Endothelial cell of umbilical vein (primary cell): Measurements from ENCODE around the gene SSTR3. TPM values are rescaled to one million over a fixed set of nuclear protein-coding genes. Genes with fewer than 3 reads are reported as not detected.

Experiments used
- BruUV-seq: library from RNA; stranded (reverse); fragments of 400-500 nt; replicated peaks from 2 replicates; lab custom pipeline; 2021; lab: Mats Ljungman, UMichigan
- CTCF ChIA-PET: fragments of 300-600, 350-600 bp; sonication (Branson Sonifier 250); formaldehyde crosslinking; loops from one replicate; lab custom pipeline; 2021; ENCODE audit warnings: antibody characterized with exemption, inconsistent platforms; lab: Charles Lee
- POLR2A ChIA-PET: fragments of 300-600, 350-600 bp; sonication (Branson Sonifier 250); formaldehyde crosslinking; loops from one replicate; lab custom pipeline; 2021; ENCODE audit warnings: antibody characterized with exemption, inconsistent platforms; lab: Charles Lee
- DNase-seq: peaks from one replicate; pipeline ENCODE4 v3.0.0-alpha.2; 2011; ENCODE audit warnings: low read depth, low spot score
- FAIRE-seq: peaks from 2 replicates; lab custom pipeline; 2011; peaks lifted over from hg19 to GRCh38; lab: Jason Lieb, UNC
- H2AFZ ChIP-seq: 2 replicates; pipeline ENCODE4 v1.6.0; 2012; ENCODE audit warnings: low read depth, low read length, control low read depth, inconsistent platforms
- H3K27ac ChIP-seq: 2 replicates; pipeline ENCODE4 v1.5.1; 2011; ENCODE audit warnings: low read depth, mild to moderate bottlenecking, control low read depth, low read length, moderate library complexity; ENCODE audit not compliant: insufficient read depth
- H3K27me3 ChIP-seq, 2 experiments: 2 replicates each; pipeline versions ENCODE4 v1.6.0 to v1.6.1; 2011; ENCODE audit warnings: low read length in 2 of 2, mixed read lengths in 1 of 2; ENCODE audit not compliant: control insufficient read depth in 2 of 2, insufficient read depth in 2 of 2
- H3K36me3 ChIP-seq, 2 experiments: 2 replicates in 1 of 2; 3 replicates in 1 of 2; pipeline ENCODE4 v1.5.1; 2011; ENCODE audit warnings: low read length in 2 of 2, mild to moderate bottlenecking in 1 of 2, moderate library complexity in 1 of 2; ENCODE audit not compliant: control insufficient read depth in 2 of 2, insufficient read depth in 2 of 2; ENCODE audit errors: extremely low read depth in 1 of 2
- H3K4me1 ChIP-seq: 3 replicates; pipeline ENCODE4 v1.5.1; 2011; ENCODE audit warnings: mild to moderate bottlenecking, low read length; ENCODE audit not compliant: control insufficient read depth, insufficient read depth; ENCODE audit errors: extremely low read depth
- H3K4me2 ChIP-seq: 2 replicates; pipeline ENCODE4 v1.6.1; 2011; ENCODE audit warnings: low read length, control low read depth, mixed read lengths; ENCODE audit not compliant: insufficient read depth
- H3K4me3 ChIP-seq, 3 experiments: fragments of 200-600 bp in 1 of 3; sonication (generic), shearing (Covaris generic) in 1 of 3; replicated peaks in 1 of 3; 2 replicates each; pipeline ENCODE4 v1.5.1; 2011 to 2016; ENCODE audit warnings: control low read depth in 3 of 3, low read length in 3 of 3, mild to moderate bottlenecking in 2 of 3, inconsistent platforms in 1 of 3, low read depth in 1 of 3, moderate library complexity in 1 of 3; ENCODE audit not compliant: insufficient read depth in 1 of 3
- H3K79me2 ChIP-seq: 2 replicates; pipeline ENCODE4 v1.6.0; 2012; ENCODE audit warnings: low read length, inconsistent platforms; ENCODE audit not compliant: control insufficient read depth, insufficient read depth
- H3K9ac ChIP-seq: replicated peaks from 2 replicates; pipeline ENCODE3; 2011; ENCODE audit warnings: low read length, control low read depth; ENCODE audit not compliant: insufficient read depth; ENCODE audit errors: extremely low read depth
- H3K9me1 ChIP-seq: replicated peaks from 3 replicates; pipeline ENCODE4 v1.6.0; 2011; ENCODE audit warnings: mild to moderate bottlenecking, low read length; ENCODE audit not compliant: control insufficient read depth, insufficient read depth; ENCODE audit errors: extremely low read depth
- H3K9me3 ChIP-seq: replicated peaks from 2 replicates; pipeline ENCODE4 v1.5.1; 2012; ENCODE audit warnings: low read length, inconsistent platforms; ENCODE audit not compliant: control insufficient read depth, insufficient read depth
- H4K20me1 ChIP-seq: replicated peaks from 2 replicates; pipeline ENCODE3; 2011; ENCODE audit warnings: mild to moderate bottlenecking, low read length; ENCODE audit not compliant: control insufficient read depth, insufficient read depth; ENCODE audit errors: extremely low read depth
- EZH2 ChIP-seq: IDR thresholded peaks from 2 replicates; pipeline ENCODE4 v1.6.1; 2012; ENCODE audit warnings: borderline replicate concordance, low read depth, mild to moderate bottlenecking, moderate library complexity, low read length, inconsistent platforms; ENCODE audit not compliant: severe bottlenecking
- FOS ChIP-seq: IDR thresholded peaks from 2 replicates; pipeline ENCODE4 v1.6.1; 2011; ENCODE audit warnings: mild to moderate bottlenecking, low read length, moderate library complexity, borderline replicate concordance; ENCODE audit not compliant: insufficient read depth
- GATA2 ChIP-seq: IDR thresholded peaks from 2 replicates; pipeline ENCODE4 v1.7.0; 2011; ENCODE audit warnings: low read depth, mild to moderate bottlenecking, moderate library complexity, mixed read lengths, low read length; ENCODE audit not compliant: insufficient read length, insufficient read depth
- JUN ChIP-seq: IDR thresholded peaks from 2 replicates; pipeline ENCODE4 v1.6.1; 2011; ENCODE audit warnings: borderline replicate concordance, low read depth; ENCODE audit not compliant: insufficient read length, insufficient read depth
- MYC ChIP-seq: IDR thresholded peaks from one replicate; pipeline ENCODE4 v1.6.1; 2011; ENCODE audit warnings: mild to moderate bottlenecking, low read depth, low read length
- POLR2A ChIP-seq: IDR thresholded peaks from 2 replicates; pipeline ENCODE4 v1.6.1; 2012; ENCODE audit warnings: low read depth, mild to moderate bottlenecking, control low read depth, low read length
- POLR2AphosphoS5 ChIP-seq: IDR thresholded peaks from 2 replicates; pipeline ENCODE4 v1.6.1; 2012; ENCODE audit warnings: low read depth, mild to moderate bottlenecking, control low read depth, low read length, moderate library complexity; ENCODE audit not compliant: insufficient read depth
- dilution Hi-C: fragments of 300-500 bp; cut with MboI; formaldehyde crosslinking; loops from one replicate; pipeline ENCODE4 v1.15.0; 2019; ENCODE audit warnings: low sequenced_read_pairs; ENCODE audit not compliant: extremely low pct_ligation_motif_present
- intact Hi-C: fragments of 100-400 bp; cut with micrococcal nuclease; formaldehyde crosslinking; loops from one replicate; pipeline ENCODE4 v1.10.0; 2022
- polyA plus RNA-seq, 4 experiments: library from polyadenylated mRNA; depleted of rRNA in 3 of 4; stranded (reverse) in 3 of 4; unstranded in 1 of 4; fragments of >200 nt; gene quantifications; 2 replicates each; pipeline versions ENCODE4 v1.2.1 to v1.2.3, GENCODE V29; 2011 to 2012; ENCODE audit warnings: missing spikeins in 1 of 4
- total RNA-seq: library from RNA; stranded (reverse); gene quantifications from 2 replicates; pipeline ENCODE4 v1.2.3, GENCODE V29; 2021
- TF ChIP-seq, protein P1 (sequence below), 2 donors: IDR thresholded peaks; 1 replicate in 1 of 2; 2 replicates in 1 of 2; pipeline ENCODE4 v1.5.1; 2011; ENCODE audit warnings: low read length in 2 of 2, mild to moderate bottlenecking in 2 of 2, moderate library complexity in 2 of 2, control low read depth in 1 of 2, inconsistent platforms in 1 of 2, low read depth in 1 of 2; ENCODE audit not compliant: insufficient read depth in 1 of 2; ENCODE audit errors: extremely low read depth in 1 of 2
- TF ChIP-seq, protein P2 (sequence below): IDR thresholded peaks from 2 replicates; pipeline ENCODE4 v1.6.1; 2011; ENCODE audit not compliant: insufficient read depth, insufficient read length

The SSTR3 gene
- total and polyA plus RNA-seq, 2 donors (not counting 3 experiments of a cell fraction or from before 2014, with no cell fraction given), result not detected

DNA sequence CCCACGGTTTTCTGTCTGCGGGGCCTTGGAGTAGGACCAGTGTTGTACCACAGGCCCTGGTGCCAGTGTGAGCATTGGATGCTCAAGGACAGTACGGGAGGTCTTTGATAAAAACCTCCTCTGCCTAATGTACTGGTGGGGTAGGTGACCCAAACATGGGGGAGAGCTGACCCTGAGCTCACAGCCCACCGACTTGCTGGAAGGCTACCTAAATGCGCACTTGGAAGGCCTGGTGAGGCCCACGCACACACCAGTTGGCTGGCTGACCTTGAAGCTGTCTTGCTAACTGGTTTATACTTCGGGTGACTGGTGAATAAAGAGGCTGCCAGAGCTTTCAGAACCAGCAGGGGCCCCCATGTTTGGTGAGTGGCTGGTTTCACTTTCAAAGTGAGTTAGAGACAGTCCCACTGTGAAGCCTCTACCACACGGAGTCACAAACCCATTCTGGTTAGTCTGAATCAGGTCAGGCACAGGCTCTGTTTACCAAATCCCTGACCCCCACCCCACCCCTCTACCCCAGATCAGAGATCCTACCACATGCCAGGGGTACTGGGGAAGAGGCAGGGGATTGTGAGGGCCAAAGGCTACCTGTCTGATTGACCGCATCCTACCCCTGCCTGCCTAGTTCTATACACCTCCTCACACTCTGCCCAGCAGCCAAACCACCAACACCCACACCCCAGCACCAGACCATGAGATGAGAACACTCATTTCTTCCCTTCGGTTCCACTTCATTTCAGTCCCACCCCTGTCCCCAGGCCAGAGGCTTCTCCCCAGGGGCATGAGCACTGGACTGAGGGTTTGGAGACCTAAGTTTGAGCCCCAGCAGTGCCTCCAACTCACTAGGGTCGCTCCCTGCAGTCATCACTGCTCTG lies 49.8 kb downstream of the SSTR3 start:
- H3K4me2 ChIP-seq, result no peak overlapping the region
- TF ChIP-seq, protein P1, sequence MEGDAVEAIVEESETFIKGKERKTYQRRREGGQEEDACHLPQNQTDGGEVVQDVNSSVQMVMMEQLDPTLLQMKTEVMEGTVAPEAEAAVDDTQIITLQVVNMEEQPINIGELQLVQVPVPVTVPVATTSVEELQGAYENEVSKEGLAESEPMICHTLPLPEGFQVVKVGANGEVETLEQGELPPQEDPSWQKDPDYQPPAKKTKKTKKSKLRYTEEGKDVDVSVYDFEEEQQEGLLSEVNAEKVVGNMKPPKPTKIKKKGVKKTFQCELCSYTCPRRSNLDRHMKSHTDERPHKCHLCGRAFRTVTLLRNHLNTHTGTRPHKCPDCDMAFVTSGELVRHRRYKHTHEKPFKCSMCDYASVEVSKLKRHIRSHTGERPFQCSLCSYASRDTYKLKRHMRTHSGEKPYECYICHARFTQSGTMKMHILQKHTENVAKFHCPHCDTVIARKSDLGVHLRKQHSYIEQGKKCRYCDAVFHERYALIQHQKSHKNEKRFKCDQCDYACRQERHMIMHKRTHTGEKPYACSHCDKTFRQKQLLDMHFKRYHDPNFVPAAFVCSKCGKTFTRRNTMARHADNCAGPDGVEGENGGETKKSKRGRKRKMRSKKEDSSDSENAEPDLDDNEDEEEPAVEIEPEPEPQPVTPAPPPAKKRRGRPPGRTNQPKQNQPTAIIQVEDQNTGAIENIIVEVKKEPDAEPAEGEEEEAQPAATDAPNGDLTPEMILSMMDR (IDR thresholded peaks at IDR 0.05; ENCODE audit: extremely low read depth in 1 of 2, insufficient read depth in 1 of 2, low read depth in 1 of 2, low read length in 2 of 2), result no peak
- TF ChIP-seq JUN, result no peak
- no peak for TF ChIP-seq POLR2A
- no peak for TF ChIP-seq GATA2
- TF ChIP-seq POLR2AphosphoS5, result no peak
- TF ChIP-seq, protein P2, sequence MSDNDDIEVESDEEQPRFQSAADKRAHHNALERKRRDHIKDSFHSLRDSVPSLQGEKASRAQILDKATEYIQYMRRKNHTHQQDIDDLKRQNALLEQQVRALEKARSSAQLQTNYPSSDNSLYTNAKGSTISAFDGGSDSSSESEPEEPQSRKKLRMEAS, result no peak
- no peak for TF ChIP-seq MYC
- TF ChIP-seq FOS, result no peak
- no peak for TF ChIP-seq EZH2
- ChIA-PET POLR2A (no interaction called here), CTCF (interaction anchor here (1.1 to 3.1 kb wide), 4 partner anchors 34 to 37 kb away, joined by 4 to 21 read pairs (median 8); no protein-coding TSS in a partner anchor)
- intact Hi-C loops, result no loop called here
- H3K79me2 ChIP-seq, result no peaks in the 10 kb centered on the region
- no peak overlapping the region for H3K4me3 ChIP-seq
- no peaks in the 10 kb centered on the region for H3K9me3 ChIP-seq
- no peak overlapping the region for H2AFZ ChIP-seq
- H4K20me1 ChIP-seq, result no peaks in the 10 kb centered on the region
- BruUV-seq, result no TSS peak
- no peak overlapping the region for H3K9ac ChIP-seq
- no peaks in the 10 kb centered on the region for H3K36me3 ChIP-seq
- FAIRE-seq (no peak), DNase-seq (no peak)
- no peaks in the 10 kb centered on the region for H3K9me1 ChIP-seq
- H3K27ac ChIP-seq, result no peak overlapping the region
- no peaks in the 10 kb centered on the region for H3K27me3 ChIP-seq
- H3K4me1 ChIP-seq, result no peaks in the 10 kb centered on the region
- dilution Hi-C loops, result no loop called here
